IMR-90 (cell line): ENCODE data around the gene ABCF3. TPM values are rescaled to one million over a fixed set of nuclear protein-coding genes. Genes with fewer than 3 reads are reported as not detected.

ENCODE experiments used
- ATAC-seq: fragments of 200-7000 bp; cut with Tn5 transposase; 2 replicates; pipeline ENCODE4 v1.9.1; 2020; ENCODE audit warnings: low read depth, mild to moderate bottlenecking, moderate library complexity
- BruUV-seq: library from RNA; stranded (reverse); fragments of 400-500 nt; replicated peaks from 2 replicates; lab custom pipeline; 2021; lab: Mats Ljungman, UMichigan
- CTCF ChIA-PET: fragments of 300-600 bp; formaldehyde crosslinking; extraction: SDS; loops from one replicate; lab custom pipeline; 2021; ENCODE audit warnings: antibody characterized with exemption; lab: Yijun Ruan, JAX
- POLR2A ChIA-PET: fragments of 300-600 bp; sonication (Branson Sonifier 250); formaldehyde crosslinking; loops from one replicate; lab custom pipeline; 2022; ENCODE audit warnings: antibody characterized with exemption; ENCODE audit not compliant: unreplicated experiment; lab: Charles Lee
- DNase-seq: peaks from one replicate; pipeline ENCODE4 v3.0.0; 2013
- H2AFZ ChIP-seq: replicated peaks from 2 replicates; pipeline ENCODE3; 2013; ENCODE audit warnings: low read length, mild to moderate bottlenecking; ENCODE audit not compliant: poor library complexity
- H2AK5ac ChIP-seq: 2 replicates; pipeline ENCODE4 v1.6.1; 2013; ENCODE audit warnings: low read depth, low read length, inconsistent platforms
- H2AK9ac ChIP-seq: replicated peaks from 2 replicates; pipeline ENCODE3; 2013; ENCODE audit warnings: mild to moderate bottlenecking, low read depth, low read length, moderate library complexity; ENCODE audit not compliant: poor library complexity
- H2BK120ac ChIP-seq: 2 replicates; pipeline ENCODE4 v1.6.1; 2013; ENCODE audit warnings: low read depth, low read length, inconsistent platforms
- H2BK15ac ChIP-seq: 3 replicates; pipeline ENCODE4 v1.6.1; 2013; ENCODE audit warnings: low read depth, low read length, inconsistent platforms
- H2BK20ac ChIP-seq: 2 replicates; pipeline ENCODE4 v1.6.1; 2013; ENCODE audit warnings: low read depth, mild to moderate bottlenecking, inconsistent platforms, low read length, moderate library complexity
- H2BK5ac ChIP-seq: 2 replicates; pipeline ENCODE4 v1.6.1; 2013; ENCODE audit warnings: mild to moderate bottlenecking, low read depth, low read length, inconsistent platforms; ENCODE audit not compliant: poor library complexity, severe bottlenecking
- H3K14ac ChIP-seq: replicated peaks from 2 replicates; pipeline ENCODE4 v1.6.1; 2013; ENCODE audit warnings: low read depth, low read length, inconsistent platforms
- H3K18ac ChIP-seq: 2 replicates; pipeline ENCODE4 v1.6.1; 2013; ENCODE audit warnings: low read depth, low read length, control low read depth
- H3K23ac ChIP-seq: 2 replicates; pipeline ENCODE4 v1.6.1; 2013; ENCODE audit warnings: low read depth, low read length, inconsistent platforms
- H3K27ac ChIP-seq: 2 replicates; pipeline ENCODE4 v1.5.1; 2013; ENCODE audit warnings: mild to moderate bottlenecking, control low read depth, low read length; ENCODE audit not compliant: insufficient read depth
- H3K27me3 ChIP-seq: 2 replicates; pipeline ENCODE4 v1.6.1; 2013; ENCODE audit warnings: low read length; ENCODE audit not compliant: control insufficient read depth, insufficient read depth
- H3K36me3 ChIP-seq: 2 replicates; pipeline ENCODE4 v1.6.1; 2013; ENCODE audit warnings: low read length, mixed read lengths; ENCODE audit not compliant: control insufficient read depth, insufficient read depth
- H3K4ac ChIP-seq: 2 replicates; pipeline ENCODE4 v1.6.1; 2013; ENCODE audit warnings: low read depth, low read length, inconsistent platforms
- H3K4me1 ChIP-seq: 2 replicates; pipeline ENCODE4 v1.6.1; 2013; ENCODE audit warnings: low read length, mixed read lengths; ENCODE audit not compliant: control insufficient read depth, insufficient read depth
- H3K4me2 ChIP-seq: 2 replicates; pipeline ENCODE4 v1.6.1; 2013; ENCODE audit warnings: low read depth, mild to moderate bottlenecking, control low read depth, low read length, moderate library complexity
- H3K4me3 ChIP-seq: 2 replicates; pipeline ENCODE4 v1.5.1; 2013; ENCODE audit warnings: low read depth, mild to moderate bottlenecking, control low read depth, low read length, moderate library complexity; ENCODE audit not compliant: insufficient read depth
- H3K56ac ChIP-seq: 2 replicates; pipeline ENCODE4 v1.6.1; 2013; ENCODE audit warnings: low read length, inconsistent platforms; ENCODE audit not compliant: insufficient read depth; ENCODE audit errors: extremely low read depth
- H3K79me1 ChIP-seq, 2 experiments: 2 replicates each; pipeline ENCODE4 v1.6.1; 2013; ENCODE audit warnings: low read length in 2 of 2, inconsistent platforms in 1 of 2, low read depth in 1 of 2
- H3K9ac ChIP-seq: 2 replicates; pipeline ENCODE4 v1.6.1; 2013; ENCODE audit warnings: low read depth, low read length, control low read depth
- H3K9me1 ChIP-seq: 2 replicates; pipeline ENCODE4 v1.6.1; 2013; ENCODE audit warnings: low read length, inconsistent platforms; ENCODE audit not compliant: insufficient read depth
- H3K9me3 ChIP-seq: 2 replicates; pipeline ENCODE4 v1.6.1; 2013; ENCODE audit warnings: low read length; ENCODE audit not compliant: control insufficient read depth, insufficient read depth
- H4K20me1 ChIP-seq: 2 replicates; pipeline ENCODE4 v1.6.1; 2013; ENCODE audit warnings: low read length, inconsistent platforms; ENCODE audit not compliant: insufficient read depth
- H4K5ac ChIP-seq: 2 replicates; pipeline ENCODE4 v1.6.1; 2013; ENCODE audit warnings: mild to moderate bottlenecking, low read depth, low read length, control low read depth
- H4K8ac ChIP-seq, 2 experiments: 2 replicates each; pipeline ENCODE4 v1.6.1; 2013; ENCODE audit warnings: low read depth in 2 of 2, low read length in 2 of 2, control low read depth in 1 of 2, inconsistent platforms in 1 of 2
- H4K91ac ChIP-seq: 2 replicates; pipeline ENCODE4 v1.6.1; 2013; ENCODE audit warnings: low read depth, low read length, inconsistent platforms; ENCODE audit not compliant: insufficient read depth
- BHLHE40 ChIP-seq: fragments of 150-350 bp; IDR thresholded peaks from 2 replicates; pipeline ENCODE4 v1.6.1; 2016; ENCODE audit warnings: mild to moderate bottlenecking, low read depth, low read length
- ELK1 ChIP-seq: fragments of 150-350 bp; IDR thresholded peaks from 2 replicates; pipeline ENCODE4 v1.6.1; 2016; ENCODE audit warnings: low read depth, mild to moderate bottlenecking, low read length, moderate library complexity, borderline replicate concordance
- FOS ChIP-seq: fragments of 150-350 bp; IDR thresholded peaks from 2 replicates; pipeline ENCODE4 v1.6.1; 2016; ENCODE audit warnings: low read depth, low read length
- MAZ ChIP-seq: IDR thresholded peaks from 2 replicates; pipeline ENCODE4 v1.6.1; 2012; ENCODE audit warnings: low read depth, mild to moderate bottlenecking, low read length, improper control_type of control experiment, moderate library complexity, borderline replicate concordance
- MXI1 ChIP-seq: IDR thresholded peaks from 2 replicates; pipeline ENCODE4 v1.6.1; 2012; ENCODE audit warnings: low read depth, mild to moderate bottlenecking, low read length, moderate library complexity, borderline replicate concordance
- RCOR1 ChIP-seq: IDR thresholded peaks from 2 replicates; pipeline ENCODE4 v1.6.1; 2012; ENCODE audit warnings: mild to moderate bottlenecking, low read length, improper control_type of control experiment; ENCODE audit not compliant: insufficient replicate concordance
- RFX5 ChIP-seq: IDR thresholded peaks from 2 replicates; pipeline ENCODE4 v1.8.0; 2012; ENCODE audit warnings: low read depth, mild to moderate bottlenecking, low read length, moderate library complexity
- SMC3 ChIP-seq: fragments of 150-350 bp; IDR thresholded peaks from 2 replicates; pipeline ENCODE4 v1.6.1; 2016; ENCODE audit warnings: low read depth, mild to moderate bottlenecking, antibody characterized with exemption, low read length, moderate library complexity
- WGBS, 2 experiments: methylation state at CpG; one replicate each; pipeline versions ENCODE4 v1.1.5 to v1.1.7; 2013; ENCODE audit warnings: missing lambda C conversion rate in 2 of 2; ENCODE audit not compliant: insufficient read length in 1 of 2; ENCODE audit errors: extremely low coverage in 2 of 2; 5-methylcytosine and 5-hydroxymethylcytosine counted together
- dilution Hi-C: fragments of 300-500 bp; cut with HindIII; formaldehyde crosslinking; loops from one replicate; pipeline ENCODE4 v1.14.3; 2018; ENCODE audit warnings: low sequenced_read_pairs; ENCODE audit not compliant: unreplicated experiment
- in situ Hi-C: fragments of 300-500 bp; cut with MboI; formaldehyde crosslinking; loops from 3 replicates; pipeline ENCODE4 v1.14.3; 2019; ENCODE audit warnings: low sequenced_read_pairs, inconsistent platforms, mixed read lengths
- intact Hi-C: fragments of 100-400 bp; cut with micrococcal nuclease; formaldehyde crosslinking; loops from 2 replicates; pipeline ENCODE4 v1.10.0; 2022
- polyA plus RNA-seq, 3 experiments: library from polyadenylated mRNA; depleted of rRNA; stranded (reverse); fragments of >200 nt; gene quantifications; 2 replicates each; pipeline ENCODE4 v1.2.3, GENCODE V29; 2012; ENCODE audit warnings: low replicate concordance in 1 of 3
- total RNA-seq: library from RNA; depleted of rRNA; stranded (reverse); fragments of >200 nt; gene quantifications from 2 replicates; pipeline ENCODE4 v1.2.3, GENCODE V29; 2012

ABCF3 gene
- total and polyA plus RNA-seq, 2 of the 4 experiments (the other 2 are of a cell fraction) = 36.9 to 59.2 TPM

DNA sequence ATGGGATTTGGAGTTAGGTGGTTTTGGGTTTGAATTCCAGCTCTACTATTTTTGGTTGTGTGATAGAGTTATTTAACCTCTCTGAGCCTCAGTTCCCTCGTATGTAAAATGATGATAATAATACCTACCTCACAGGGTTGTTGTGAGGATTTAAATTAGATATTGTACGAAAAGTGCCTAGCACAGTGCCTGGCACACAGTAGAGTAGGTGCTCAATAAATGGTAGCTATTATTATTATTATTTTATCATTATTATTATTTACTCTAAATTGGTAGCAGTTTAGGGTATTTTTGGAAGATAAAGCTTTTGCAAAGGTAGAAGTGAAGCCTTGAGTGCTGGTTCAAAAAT lies 12.7 kb upstream of the ABCF3 start:
- dilution Hi-C loops (no loop called here), intact Hi-C loops (no loop called here), in situ Hi-C loops (no loop called here)
- no TSS peak for BruUV-seq
- ChIA-PET POLR2A (no interaction called here), CTCF (no interaction called here)
- Histone ChIP-seq H3K79me1 (peaks cover 15 to 58% of the 10 kb centered on the region in 2 experiments), H2AK5ac (no peak overlapping the region), H3K56ac (no peak overlapping the region), H3K14ac (no peak overlapping the region), H3K9me3 (no peaks in the 10 kb centered on the region), H4K8ac (no peak overlapping the region), H3K4me2 (no peak overlapping the region), H2BK20ac (no peak overlapping the region), H3K18ac (no peak overlapping the region), H3K4me1 (peaks cover 23% of the 10 kb centered on the region), H3K4ac (no peak overlapping the region), H3K27me3 (no peaks in the 10 kb centered on the region), H3K9ac (no peak overlapping the region), H3K27ac (no peak overlapping the region), H2BK15ac (no peak overlapping the region), H4K91ac (no peak overlapping the region), H4K5ac (no peak overlapping the region), H2BK5ac (no peak overlapping the region), H3K4me3 (no peak overlapping the region), H2AK9ac (no peak overlapping the region), H4K20me1 (peaks cover 39% of the 10 kb centered on the region), H2BK120ac (no peak overlapping the region), H3K9me1 (peaks cover 26% of the 10 kb centered on the region), H3K23ac (no peak overlapping the region), H2AFZ (no peak overlapping the region), H3K36me3 (peaks cover 46% of the 10 kb centered on the region)
- no peak for DNase-seq
- no peak for TF ChIP-seq SMC3
- TF ChIP-seq RCOR1 = no peak
- TF ChIP-seq MAZ = no peak
- no peak for TF ChIP-seq MXI1
- no peak for TF ChIP-seq ELK1
- no peak for TF ChIP-seq FOS
- TF ChIP-seq BHLHE40 = no peak
- no peak for TF ChIP-seq RFX5
- ATAC-seq = no peak
- no CpG with 5 or more reads among the region's 2 CpGs for WGBS, 2 experiments
